ENCODE results near the gene S100A11.

S100A11 gene

DNA sequence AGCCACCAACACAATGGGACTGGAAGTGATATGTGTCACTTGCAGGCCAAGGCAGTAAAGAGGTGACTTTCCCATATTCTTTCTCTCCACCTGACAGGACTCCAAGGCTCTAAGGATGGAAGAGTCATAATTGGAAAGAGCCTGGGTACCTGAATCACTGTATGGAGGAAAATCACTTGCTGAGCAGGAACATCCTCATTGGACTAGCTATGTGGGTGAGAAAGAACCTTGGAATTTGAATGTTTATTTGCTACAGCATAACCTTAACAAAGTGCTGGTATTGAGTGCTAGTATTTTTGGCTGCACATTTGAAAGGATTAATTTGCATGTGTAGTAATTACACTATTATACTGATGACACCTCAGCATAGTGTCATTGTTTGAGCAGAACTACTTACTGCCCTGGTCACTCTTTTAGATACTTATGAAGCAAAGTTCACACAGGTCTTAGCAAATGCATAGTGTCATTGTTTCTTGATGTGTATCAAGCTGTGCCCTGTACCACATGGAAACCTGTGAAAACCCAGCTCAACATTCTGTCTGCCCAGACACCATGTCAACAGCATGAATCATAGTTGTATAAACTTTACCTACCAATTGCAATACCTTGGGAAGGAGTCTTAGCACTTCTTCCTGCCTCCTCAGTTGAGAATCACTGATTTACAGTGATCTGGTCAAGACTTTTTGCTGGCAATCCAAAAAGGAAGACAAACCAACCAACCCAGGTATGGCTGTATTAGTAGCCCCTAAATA lies 38.0 kb downstream of the S100A11 start:
- no peak for DNase-seq (ENCODE audit: insufficient read length)
- no peak for FAIRE-seq
- no peak for TF ChIP-seq TAF1 (IDR thresholded peaks at IDR 0.05; ENCODE audit: borderline replicate concordance, low read depth, low read length)
- no peak for TF ChIP-seq POLR2A (IDR thresholded peaks at IDR 0.05; ENCODE audit: low read depth, low read length)
- TF ChIP-seq POLR2AphosphoS5 (IDR thresholded peaks at IDR 0.05; ENCODE audit: low read depth, low read length): no peak

DNA sequence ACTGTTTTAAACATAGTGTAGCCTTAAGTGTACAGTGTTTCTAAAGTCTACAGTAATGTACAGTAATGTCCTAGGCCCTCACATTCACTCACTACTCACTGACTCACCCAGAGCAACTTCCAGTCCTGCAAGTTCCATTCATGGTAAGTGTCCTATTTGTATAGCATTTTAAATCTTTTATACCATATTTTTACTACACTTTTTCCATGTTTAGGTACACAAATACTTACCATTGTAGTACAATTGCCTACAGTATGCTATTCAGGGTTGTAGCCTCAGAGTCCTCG lies 39.6 kb downstream of the S100A11 start:
- DNase-seq (ENCODE audit: insufficient read length) (no peak), FAIRE-seq (no peak)
- TF ChIP-seq POLR2A (IDR thresholded peaks at IDR 0.05; ENCODE audit: low read depth, low read length): no peak
- TF ChIP-seq POLR2AphosphoS5 (IDR thresholded peaks at IDR 0.05; ENCODE audit: low read depth, low read length): no peak
- no peak for TF ChIP-seq TAF1 (IDR thresholded peaks at IDR 0.05; ENCODE audit: borderline replicate concordance, low read depth, low read length)

DNA sequence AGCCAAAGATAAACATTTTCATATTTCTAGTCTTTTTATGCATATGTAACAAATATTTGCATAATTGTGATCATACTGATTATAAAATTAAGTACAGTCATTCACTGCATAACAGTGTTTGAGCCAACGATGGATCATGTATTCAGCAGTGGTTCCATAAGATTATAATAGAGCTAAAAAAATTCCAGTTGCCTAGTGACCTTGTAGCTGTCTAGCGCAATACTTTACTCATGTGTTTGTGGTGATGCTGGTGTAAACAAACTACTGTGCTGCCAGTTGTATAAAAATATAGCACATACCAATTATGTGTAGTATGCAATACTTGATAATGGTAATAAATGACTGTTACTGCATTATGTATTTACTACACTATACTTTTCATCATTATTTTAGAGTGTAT lies 41.0 kb downstream of the S100A11 start:
- TF ChIP-seq POLR2AphosphoS5 (IDR thresholded peaks at IDR 0.05; ENCODE audit: low read depth, low read length) (no peak), TAF1 (IDR thresholded peaks at IDR 0.05; ENCODE audit: borderline replicate concordance, low read depth, low read length) (no peak), POLR2A (IDR thresholded peaks at IDR 0.05; ENCODE audit: low read depth, low read length) (no peak)
- FAIRE-seq (no peak), DNase-seq (ENCODE audit: insufficient read length) (no peak)

DNA sequence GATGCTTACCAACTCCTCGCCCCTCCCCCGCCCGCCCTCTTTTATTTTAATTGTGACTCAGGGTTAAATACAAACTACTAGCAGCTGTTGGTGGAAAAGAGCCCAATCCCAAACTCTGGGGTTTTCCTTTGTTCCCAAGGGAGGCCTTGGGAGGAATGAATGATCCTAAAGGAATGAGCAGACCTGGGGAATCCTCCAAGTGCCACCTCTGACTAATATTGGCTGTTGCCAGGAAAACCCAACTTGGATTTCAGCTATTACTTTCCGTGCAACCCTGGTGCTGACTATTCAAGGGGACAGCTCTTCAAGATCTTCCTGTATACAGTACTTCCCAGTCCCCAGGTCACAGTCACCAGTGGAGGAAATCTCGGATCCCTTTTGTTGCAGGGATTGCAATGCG lies 41.8 kb downstream of the S100A11 start:
- no peak for FAIRE-seq
- DNase-seq (ENCODE audit: insufficient read length): no peak
- TF ChIP-seq POLR2A (IDR thresholded peaks at IDR 0.05; ENCODE audit: low read depth, low read length): no peak
- TF ChIP-seq TAF1 (IDR thresholded peaks at IDR 0.05; ENCODE audit: borderline replicate concordance, low read depth, low read length): no peak
- no peak for TF ChIP-seq POLR2AphosphoS5 (IDR thresholded peaks at IDR 0.05; ENCODE audit: low read depth, low read length)

DNA sequence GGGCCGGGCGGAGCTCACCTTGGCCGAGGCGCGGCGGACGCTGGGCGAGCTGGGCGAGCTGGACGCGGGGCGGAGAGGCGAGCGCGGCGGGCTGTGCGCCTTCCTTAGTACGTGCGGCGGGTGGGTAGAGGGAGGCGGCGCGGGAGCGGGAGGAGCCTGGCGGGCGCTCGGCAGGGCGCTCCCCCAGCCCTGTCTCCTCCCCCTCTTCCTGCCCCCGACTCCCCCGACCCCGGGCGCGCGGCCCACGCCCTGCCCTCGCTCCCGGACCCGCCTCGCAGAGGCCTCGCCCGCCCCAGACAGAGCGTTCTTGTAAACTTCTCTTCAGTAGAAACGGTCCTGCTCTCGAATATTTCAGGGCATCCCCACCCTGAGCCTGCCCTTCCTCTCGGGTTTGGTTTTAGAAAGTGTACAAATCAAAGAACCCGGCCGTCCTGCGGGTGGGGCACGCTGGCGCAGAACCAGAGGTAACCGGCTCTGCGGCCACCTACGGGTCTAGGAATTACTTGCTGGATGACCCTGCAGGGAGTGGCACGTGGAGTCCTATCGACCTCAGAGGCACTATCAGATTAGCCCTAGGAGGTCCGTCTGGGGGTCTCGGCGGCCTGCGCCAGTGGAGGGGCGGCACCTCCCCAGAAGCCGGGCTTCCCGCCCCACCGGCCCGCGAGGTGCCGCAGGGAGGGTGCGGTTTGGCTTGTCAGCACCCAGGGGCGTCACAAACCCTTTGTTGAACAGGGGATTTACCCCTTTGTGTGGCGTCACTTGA lies 42.9 kb downstream of the S100A11 start, which contains the start of gene S100A10:
S100A10 (minus strand) TSS at position 126 of the 763 bp plus-strand sequence. CDS start 7,629 bp downstream, outside the sequence.
- no peak for FAIRE-seq
- TF ChIP-seq POLR2AphosphoS5 (IDR thresholded peaks at IDR 0.05; ENCODE audit: low read depth, low read length) (no peak), TAF1 (IDR thresholded peaks at IDR 0.05; ENCODE audit: borderline replicate concordance, low read depth, low read length) (no peak), POLR2A (IDR thresholded peaks at IDR 0.05; ENCODE audit: low read depth, low read length) (no peak)
- no peak for DNase-seq (ENCODE audit: insufficient read length)

DNA sequence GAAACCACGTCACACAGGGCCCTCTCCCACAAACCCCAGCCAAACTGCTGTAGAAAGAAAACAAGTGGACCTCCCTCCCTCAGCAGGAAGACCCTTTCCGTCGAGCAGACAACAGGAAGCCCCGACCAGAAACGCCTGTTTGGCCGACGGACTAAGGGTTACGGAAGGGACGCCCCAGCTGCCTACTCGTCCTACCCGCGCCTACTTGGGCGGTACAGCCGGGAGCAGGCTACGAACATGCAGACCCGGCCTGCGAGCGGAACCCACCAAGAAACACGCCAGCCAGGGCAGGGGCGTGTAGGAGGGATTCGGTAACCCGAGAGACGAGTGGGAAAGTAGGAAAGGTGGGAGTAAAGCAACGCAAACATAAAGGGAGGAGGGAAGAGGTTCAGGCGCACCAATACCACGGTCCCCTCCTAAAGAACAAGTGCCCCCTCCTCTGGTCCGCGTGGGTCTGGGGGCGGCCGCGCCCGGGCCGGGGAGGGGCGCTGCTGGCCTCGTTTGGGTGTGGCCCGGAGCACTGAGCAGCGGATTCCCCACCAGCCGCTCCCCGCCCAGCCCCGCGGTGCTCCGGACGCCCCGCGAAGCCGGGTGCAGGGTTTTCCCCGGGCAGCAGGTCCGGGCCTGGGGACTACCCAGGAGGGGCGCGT lies 43.6 kb downstream of the S100A11 start:
- peak; percentile 34 for DNase-seq (ENCODE audit: insufficient read length)

DNA sequence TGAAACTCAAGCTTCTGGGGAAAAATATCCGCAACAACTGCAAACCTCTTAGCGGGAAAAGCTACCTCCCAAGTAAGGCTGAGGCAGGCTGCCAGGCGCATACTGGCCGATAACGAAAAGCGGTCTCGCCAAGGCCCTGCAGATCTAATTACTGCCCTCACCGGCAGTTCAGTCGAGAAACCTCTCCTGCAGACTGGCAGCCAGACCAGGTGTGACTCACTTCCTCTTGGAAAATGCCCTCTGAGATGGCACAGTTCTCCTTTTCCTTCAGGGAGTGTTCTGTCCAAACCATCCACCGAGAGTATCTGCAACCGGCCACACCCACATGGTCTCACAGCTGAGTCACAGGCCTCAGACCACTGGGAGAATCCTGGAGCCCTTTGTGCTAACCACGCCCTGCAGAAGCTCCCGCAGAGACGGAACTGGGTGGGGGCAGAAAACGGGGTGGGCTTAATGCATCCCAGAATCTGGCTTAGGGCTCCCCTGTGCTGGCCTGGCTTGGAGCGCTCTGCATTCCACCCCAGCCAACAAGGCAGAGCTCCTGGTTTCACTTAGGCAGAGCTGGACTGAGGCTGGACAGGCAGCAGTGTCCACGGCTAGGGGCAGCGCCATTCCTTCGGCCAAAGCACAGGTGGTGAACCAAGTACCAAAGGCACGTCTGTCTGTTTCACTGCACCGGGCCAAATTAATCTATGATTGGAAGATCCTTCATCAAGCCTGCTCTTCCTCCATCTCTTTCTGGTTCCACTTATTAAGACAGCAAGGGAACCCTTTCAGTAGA lies 44.3 kb downstream of the S100A11 start:
- no peak for FAIRE-seq
- no peak for DNase-seq (ENCODE audit: insufficient read length)

More for the DNA sequence above, 43.6 kb downstream of the S100A11 start:
- TF ChIP-seq POLR2A (IDR thresholded peaks at IDR 0.05; ENCODE audit: low read depth, low read length): no peak
- no peak for TF ChIP-seq POLR2AphosphoS5 (IDR thresholded peaks at IDR 0.05; ENCODE audit: low read depth, low read length)
- TF ChIP-seq TAF1 (IDR thresholded peaks at IDR 0.05; ENCODE audit: borderline replicate concordance, low read depth, low read length): no peak
- FAIRE-seq: no peak

DNA sequence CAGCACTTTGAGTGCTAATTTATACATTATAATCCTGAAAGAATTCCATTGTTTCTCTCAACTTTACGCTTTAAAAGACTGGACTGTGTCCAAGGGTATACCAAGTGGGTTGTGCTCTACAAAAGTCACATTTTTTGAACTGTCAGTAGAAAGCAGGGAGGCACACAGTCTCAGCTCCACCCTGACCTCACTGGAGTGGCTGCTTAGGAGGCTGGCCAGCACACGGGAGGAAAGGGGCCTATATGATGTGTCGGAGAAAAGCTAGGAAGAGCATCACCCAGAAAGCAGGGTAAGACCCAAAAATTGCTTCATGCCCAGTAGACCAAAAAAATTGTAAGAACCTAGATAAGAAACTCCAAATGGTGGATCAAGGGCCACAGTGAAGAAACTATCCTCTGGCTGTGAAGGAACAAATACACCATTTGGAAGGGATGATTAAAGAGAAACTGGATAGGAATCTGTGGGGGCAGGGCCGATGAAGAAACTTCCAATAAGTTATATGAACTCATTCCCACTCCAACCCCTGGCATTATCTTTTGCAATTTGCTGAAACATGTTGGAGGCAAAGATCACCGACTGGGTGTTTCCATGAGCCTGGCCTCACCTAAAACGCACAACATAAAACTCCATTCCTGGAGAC lies 45.0 kb downstream of the S100A11 start:
- FAIRE-seq (no peak), DNase-seq (ENCODE audit: insufficient read length) (no peak)
- TF ChIP-seq POLR2AphosphoS5 (IDR thresholded peaks at IDR 0.05; ENCODE audit: low read depth, low read length): no peak
- TF ChIP-seq POLR2A (IDR thresholded peaks at IDR 0.05; ENCODE audit: low read depth, low read length): no peak

More for the DNA sequence above, 44.3 kb downstream of the S100A11 start:
- TF ChIP-seq POLR2AphosphoS5 (IDR thresholded peaks at IDR 0.05; ENCODE audit: low read depth, low read length): no peak
- TF ChIP-seq TAF1 (IDR thresholded peaks at IDR 0.05; ENCODE audit: borderline replicate concordance, low read depth, low read length): no peak
- no peak for TF ChIP-seq POLR2A (IDR thresholded peaks at IDR 0.05; ENCODE audit: low read depth, low read length)

DNA sequence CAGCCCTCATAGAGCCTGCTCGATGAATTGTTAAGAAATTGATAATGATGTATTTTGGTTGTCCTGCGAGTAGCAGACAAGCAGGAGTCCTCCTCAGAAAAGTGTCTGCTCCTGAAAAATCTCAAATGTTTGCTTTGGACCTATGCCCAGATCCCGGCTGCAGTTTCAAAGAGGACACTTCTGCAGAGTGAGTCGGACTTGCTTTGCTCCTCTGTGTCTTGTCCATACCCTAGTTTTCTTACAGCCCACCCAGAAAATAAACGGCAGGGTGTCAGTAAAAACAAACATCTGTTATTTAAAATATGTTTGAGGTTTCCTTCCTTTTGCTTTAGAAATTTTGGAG lies 46.0 kb downstream of the S100A11 start:
- DNase-seq (ENCODE audit: insufficient read length): no peak
- TF ChIP-seq TAF1 (IDR thresholded peaks at IDR 0.05; ENCODE audit: borderline replicate concordance, low read depth, low read length): no peak
- no peak for TF ChIP-seq POLR2AphosphoS5 (IDR thresholded peaks at IDR 0.05; ENCODE audit: low read depth, low read length)
- no peak for TF ChIP-seq POLR2A (IDR thresholded peaks at IDR 0.05; ENCODE audit: low read depth, low read length)
- FAIRE-seq: no peak

DNA sequence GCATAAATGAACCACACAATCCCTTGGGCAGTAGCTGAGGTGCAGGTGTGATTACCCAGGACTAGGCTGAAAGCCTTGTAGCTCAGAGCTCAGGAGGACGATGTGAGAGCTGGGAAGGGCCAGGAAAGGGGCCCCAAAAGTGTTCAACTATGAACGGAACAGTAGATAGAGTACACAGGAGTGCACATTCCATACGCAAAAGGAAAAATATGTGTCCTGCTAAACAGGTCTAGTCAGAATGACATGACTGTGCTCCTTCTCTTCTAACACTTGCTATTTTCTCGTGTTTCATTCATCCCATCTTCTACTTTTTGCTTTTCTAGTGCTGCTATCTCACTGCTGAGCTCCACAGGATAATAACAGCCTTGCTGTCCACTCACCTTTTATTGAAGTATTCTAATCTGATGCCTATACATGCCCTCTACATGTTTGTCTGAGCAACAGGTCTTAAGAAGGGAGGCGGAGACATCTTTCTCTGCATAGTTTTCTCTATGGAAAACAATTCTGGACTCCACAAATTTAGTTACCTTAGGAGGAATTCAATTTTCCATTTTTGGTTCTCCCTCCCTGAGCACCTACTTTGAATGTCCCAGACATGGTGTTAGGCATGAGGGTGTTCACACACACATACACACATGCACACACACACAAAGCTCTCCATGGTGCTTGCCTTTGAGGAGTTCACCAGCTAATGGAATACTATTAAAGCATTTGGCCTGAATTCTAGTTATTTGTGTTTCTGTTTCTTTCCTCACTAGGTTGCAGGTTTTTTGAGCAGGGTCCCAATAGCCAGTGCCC lies 46.5 kb downstream of the S100A11 start:
- no peak for FAIRE-seq
- no peak for TF ChIP-seq TAF1 (IDR thresholded peaks at IDR 0.05; ENCODE audit: borderline replicate concordance, low read depth, low read length)
- no peak for TF ChIP-seq POLR2AphosphoS5 (IDR thresholded peaks at IDR 0.05; ENCODE audit: low read depth, low read length)
- no peak for TF ChIP-seq POLR2A (IDR thresholded peaks at IDR 0.05; ENCODE audit: low read depth, low read length)
- no peak for DNase-seq (ENCODE audit: insufficient read length)

All from GM12892 (cell line).